Measurements from ENCODE around the gene DDX27. TPM values are rescaled to one million over a fixed set of nuclear protein-coding genes. Genes with fewer than 3 reads are reported as not detected.

DDX27 gene
- total and polyA plus RNA-seq, 4 donors: 8.8 to 16.0 (median 13.0) TPM

DNA sequence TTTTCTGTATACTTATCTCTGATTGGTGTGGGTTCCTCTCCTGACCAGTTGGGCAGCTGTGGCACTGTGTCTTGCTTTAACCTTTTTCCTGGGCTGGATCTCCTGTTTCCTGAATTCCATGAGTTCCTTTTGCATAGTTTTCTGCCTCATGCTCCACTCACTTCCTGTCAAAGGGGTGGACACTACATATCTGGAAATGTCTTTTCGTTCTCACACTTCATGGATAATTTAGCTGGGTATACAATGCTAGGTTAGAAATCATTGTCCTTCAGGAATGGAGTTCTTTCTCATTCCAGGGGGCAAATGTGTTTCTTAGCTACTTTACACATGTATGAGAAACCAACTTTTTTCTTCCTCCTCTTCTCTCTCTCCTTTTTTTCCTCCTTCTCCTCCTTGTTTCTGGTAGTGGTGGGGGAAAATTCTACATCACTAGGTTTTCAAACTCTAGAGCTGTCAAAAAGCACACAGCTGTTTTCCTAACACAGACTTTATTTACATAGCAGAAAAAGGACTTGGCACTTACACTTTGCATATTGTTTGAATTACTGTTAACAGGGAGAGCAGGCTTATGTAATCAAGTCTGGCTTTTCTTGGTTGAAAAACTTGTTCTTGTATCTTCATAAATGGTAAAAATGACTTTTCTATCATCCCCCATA, 9.0 kb upstream of the DDX27 start (continued):
- TF ChIP-seq SP1 (IDR thresholded peaks at IDR 0.05): peak; percentile 47

DNA sequence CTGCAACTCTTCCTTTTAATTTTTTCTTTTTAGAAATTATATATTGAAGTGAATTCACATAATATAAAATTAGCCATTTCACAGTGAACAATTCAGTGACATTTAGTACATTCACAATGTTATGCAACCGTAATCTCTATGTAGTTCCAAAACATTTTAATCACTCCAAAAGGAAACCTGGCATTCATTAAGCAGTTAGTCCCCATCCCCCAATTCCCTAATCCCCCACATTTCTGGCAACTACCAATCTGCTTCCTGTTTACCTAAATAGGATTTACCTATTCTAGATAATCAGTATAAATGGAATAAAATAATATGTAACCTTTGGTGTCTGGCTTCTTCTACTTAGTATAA, 8.5 kb upstream of the DDX27 start:
- no peak for DNase-seq (ENCODE audit: low spot score)
- Histone ChIP-seq H3K36me3 (ENCODE audit: control insufficient read depth in 4 of 4, insufficient read depth in 3 of 4, low read depth in 1 of 4, low read length in 3 of 4) (no peaks in the 10 kb centered on the region), H3K9me3 (ENCODE audit: control insufficient read depth in 4 of 4, low read length in 3 of 4) (peaks cover 0 to 3% (median 1%) of the 10 kb centered on the region in 4 donors), H3K9ac (ENCODE audit: low read depth in 1 of 2, low read length in 2 of 2) (no peak overlapping the region), H3K27me3 (ENCODE audit: control insufficient read depth in 4 of 4, insufficient read depth in 4 of 4, low read length in 3 of 4) (no peaks in the 10 kb centered on the region), H3K4me3 (ENCODE audit: low read depth in 1 of 3, low read length in 3 of 3) (no peak overlapping the region), H3K27ac (ENCODE audit: low read depth in 1 of 2, low read length in 2 of 2) (no peak overlapping the region), H3K4me1 (ENCODE audit: control insufficient read depth in 4 of 4, insufficient read depth in 4 of 4, low read length in 3 of 4) (peaks cover 0 to 3% (median 0%) of the 10 kb centered on the region in 4 donors)
- TF ChIP-seq JUND (IDR thresholded peaks at IDR 0.05) (no peak), FOXA1 (IDR thresholded peaks at IDR 0.05) (peak; percentile 1)
- WGBS: 32% methylated on average over 1 of the region's 1 CpG

DNA sequence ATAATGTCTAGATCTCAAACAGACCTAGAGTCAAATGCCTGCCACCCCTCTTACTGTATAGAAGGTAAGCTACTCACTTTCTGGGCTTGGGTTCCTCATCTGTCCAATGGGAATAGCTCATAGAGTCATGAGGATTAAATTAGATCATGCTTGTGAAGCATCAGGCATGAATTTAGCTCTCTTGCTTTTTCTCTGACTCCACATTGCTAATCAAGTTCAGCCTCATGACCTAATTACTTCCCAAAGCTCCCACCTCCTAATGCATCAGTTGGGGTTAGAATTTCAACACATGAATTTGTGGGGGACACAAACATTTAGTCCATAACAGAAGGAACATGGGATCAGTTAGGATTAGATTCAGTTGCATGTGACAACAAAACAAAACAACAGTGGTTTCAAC, 4.6 kb upstream of the DDX27 start:
- Histone ChIP-seq H3K4me1 (ENCODE audit: control insufficient read depth in 4 of 4, insufficient read depth in 4 of 4, low read length in 3 of 4) (peaks cover 0 to 4% (median 2%) of the 10 kb centered on the region in 4 donors), H3K9me3 (ENCODE audit: control insufficient read depth in 4 of 4, low read length in 3 of 4) (peaks cover 0 to 3% (median 1%) of the 10 kb centered on the region in 4 donors), H3K27me3 (ENCODE audit: control insufficient read depth in 4 of 4, insufficient read depth in 4 of 4, low read length in 3 of 4) (no peaks in the 10 kb centered on the region), H3K36me3 (ENCODE audit: control insufficient read depth in 4 of 4, insufficient read depth in 3 of 4, low read depth in 1 of 4, low read length in 3 of 4) (no peaks in the 10 kb centered on the region), H3K4me3 (ENCODE audit: low read depth in 1 of 3, low read length in 3 of 3) (no peak overlapping the region), H3K27ac (ENCODE audit: low read depth in 1 of 2, low read length in 2 of 2) (no peak overlapping the region), H3K9ac (ENCODE audit: low read depth in 1 of 2, low read length in 2 of 2) (no peak overlapping the region)
- no peak for DNase-seq (ENCODE audit: low spot score)
- no peak for TF ChIP-seq SP1 (IDR thresholded peaks at IDR 0.05)
- TF ChIP-seq RXRA (IDR thresholded peaks at IDR 0.05): no peak
- TF ChIP-seq, protein P1, sequence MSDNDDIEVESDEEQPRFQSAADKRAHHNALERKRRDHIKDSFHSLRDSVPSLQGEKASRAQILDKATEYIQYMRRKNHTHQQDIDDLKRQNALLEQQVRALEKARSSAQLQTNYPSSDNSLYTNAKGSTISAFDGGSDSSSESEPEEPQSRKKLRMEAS (IDR thresholded peaks at IDR 0.05): no peak
- TF ChIP-seq YY1 (IDR thresholded peaks at IDR 0.05): no peak
- TF ChIP-seq, protein P2, sequence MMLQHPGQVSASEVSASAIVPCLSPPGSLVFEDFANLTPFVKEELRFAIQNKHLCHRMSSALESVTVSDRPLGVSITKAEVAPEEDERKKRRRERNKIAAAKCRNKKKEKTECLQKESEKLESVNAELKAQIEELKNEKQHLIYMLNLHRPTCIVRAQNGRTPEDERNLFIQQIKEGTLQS (IDR thresholded peaks at IDR 0.05): no peak
- TF ChIP-seq, protein P3, sequence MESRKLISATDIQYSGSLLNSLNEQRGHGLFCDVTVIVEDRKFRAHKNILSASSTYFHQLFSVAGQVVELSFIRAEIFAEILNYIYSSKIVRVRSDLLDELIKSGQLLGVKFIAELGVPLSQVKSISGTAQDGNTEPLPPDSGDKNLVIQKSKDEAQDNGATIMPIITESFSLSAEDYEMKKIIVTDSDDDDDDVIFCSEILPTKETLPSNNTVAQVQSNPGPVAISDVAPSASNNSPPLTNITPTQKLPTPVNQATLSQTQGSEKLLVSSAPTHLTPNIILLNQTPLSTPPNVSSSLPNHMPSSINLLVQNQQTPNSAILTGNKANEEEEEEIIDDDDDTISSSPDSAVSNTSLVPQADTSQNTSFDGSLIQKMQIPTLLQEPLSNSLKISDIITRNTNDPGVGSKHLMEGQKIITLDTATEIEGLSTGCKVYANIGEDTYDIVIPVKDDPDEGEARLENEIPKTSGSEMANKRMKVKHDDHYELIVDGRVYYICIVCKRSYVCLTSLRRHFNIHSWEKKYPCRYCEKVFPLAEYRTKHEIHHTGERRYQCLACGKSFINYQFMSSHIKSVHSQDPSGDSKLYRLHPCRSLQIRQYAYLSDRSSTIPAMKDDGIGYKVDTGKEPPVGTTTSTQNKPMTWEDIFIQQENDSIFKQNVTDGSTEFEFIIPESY (IDR thresholded peaks at IDR 0.05): no peak
- no peak for TF ChIP-seq JUND (IDR thresholded peaks at IDR 0.05)
- TF ChIP-seq, protein P4, sequence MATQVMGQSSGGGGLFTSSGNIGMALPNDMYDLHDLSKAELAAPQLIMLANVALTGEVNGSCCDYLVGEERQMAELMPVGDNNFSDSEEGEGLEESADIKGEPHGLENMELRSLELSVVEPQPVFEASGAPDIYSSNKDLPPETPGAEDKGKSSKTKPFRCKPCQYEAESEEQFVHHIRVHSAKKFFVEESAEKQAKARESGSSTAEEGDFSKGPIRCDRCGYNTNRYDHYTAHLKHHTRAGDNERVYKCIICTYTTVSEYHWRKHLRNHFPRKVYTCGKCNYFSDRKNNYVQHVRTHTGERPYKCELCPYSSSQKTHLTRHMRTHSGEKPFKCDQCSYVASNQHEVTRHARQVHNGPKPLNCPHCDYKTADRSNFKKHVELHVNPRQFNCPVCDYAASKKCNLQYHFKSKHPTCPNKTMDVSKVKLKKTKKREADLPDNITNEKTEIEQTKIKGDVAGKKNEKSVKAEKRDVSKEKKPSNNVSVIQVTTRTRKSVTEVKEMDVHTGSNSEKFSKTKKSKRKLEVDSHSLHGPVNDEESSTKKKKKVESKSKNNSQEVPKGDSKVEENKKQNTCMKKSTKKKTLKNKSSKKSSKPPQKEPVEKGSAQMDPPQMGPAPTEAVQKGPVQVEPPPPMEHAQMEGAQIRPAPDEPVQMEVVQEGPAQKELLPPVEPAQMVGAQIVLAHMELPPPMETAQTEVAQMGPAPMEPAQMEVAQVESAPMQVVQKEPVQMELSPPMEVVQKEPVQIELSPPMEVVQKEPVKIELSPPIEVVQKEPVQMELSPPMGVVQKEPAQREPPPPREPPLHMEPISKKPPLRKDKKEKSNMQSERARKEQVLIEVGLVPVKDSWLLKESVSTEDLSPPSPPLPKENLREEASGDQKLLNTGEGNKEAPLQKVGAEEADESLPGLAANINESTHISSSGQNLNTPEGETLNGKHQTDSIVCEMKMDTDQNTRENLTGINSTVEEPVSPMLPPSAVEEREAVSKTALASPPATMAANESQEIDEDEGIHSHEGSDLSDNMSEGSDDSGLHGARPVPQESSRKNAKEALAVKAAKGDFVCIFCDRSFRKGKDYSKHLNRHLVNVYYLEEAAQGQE (IDR thresholded peaks at IDR 0.05): no peak
- TF ChIP-seq FOXA1 (IDR thresholded peaks at IDR 0.05): no peak
- no peak for TF ChIP-seq FOXA2 (IDR thresholded peaks at IDR 0.05)
- TF ChIP-seq RAD21 (IDR thresholded peaks at IDR 0.05): no peak
- TF ChIP-seq, protein P5, sequence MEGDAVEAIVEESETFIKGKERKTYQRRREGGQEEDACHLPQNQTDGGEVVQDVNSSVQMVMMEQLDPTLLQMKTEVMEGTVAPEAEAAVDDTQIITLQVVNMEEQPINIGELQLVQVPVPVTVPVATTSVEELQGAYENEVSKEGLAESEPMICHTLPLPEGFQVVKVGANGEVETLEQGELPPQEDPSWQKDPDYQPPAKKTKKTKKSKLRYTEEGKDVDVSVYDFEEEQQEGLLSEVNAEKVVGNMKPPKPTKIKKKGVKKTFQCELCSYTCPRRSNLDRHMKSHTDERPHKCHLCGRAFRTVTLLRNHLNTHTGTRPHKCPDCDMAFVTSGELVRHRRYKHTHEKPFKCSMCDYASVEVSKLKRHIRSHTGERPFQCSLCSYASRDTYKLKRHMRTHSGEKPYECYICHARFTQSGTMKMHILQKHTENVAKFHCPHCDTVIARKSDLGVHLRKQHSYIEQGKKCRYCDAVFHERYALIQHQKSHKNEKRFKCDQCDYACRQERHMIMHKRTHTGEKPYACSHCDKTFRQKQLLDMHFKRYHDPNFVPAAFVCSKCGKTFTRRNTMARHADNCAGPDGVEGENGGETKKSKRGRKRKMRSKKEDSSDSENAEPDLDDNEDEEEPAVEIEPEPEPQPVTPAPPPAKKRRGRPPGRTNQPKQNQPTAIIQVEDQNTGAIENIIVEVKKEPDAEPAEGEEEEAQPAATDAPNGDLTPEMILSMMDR (IDR thresholded peaks at IDR 0.05; ENCODE audit: low read depth, low read length, missing input control): no peak
- TF ChIP-seq NR2F2 (IDR thresholded peaks at IDR 0.05): no peak
- no peak for TF ChIP-seq GABPA (IDR thresholded peaks at IDR 0.05 in 1 of 2, conservative IDR thresholded peaks at IDR 0.05 in 1 of 2)
- no peak for TF ChIP-seq EGR1 (IDR thresholded peaks at IDR 0.05; ENCODE audit: low read depth in 2 of 2)
- no peak for TF ChIP-seq HNF4G (IDR thresholded peaks at IDR 0.05)
- no peak for TF ChIP-seq HNF4A (conservative IDR thresholded peaks at IDR 0.05)
- TF ChIP-seq TAF1 (conservative IDR thresholded peaks at IDR 0.05): no peak
